DOHH2 (cell line): Measurements from ENCODE around the gene SNX13.

Experiments
- H3F3A ChIP-seq: fragments of 200-600 bp; sonication (generic), shearing (Covaris generic); 2 replicates; pipeline ENCODE4 v1.6.0; 2016; ENCODE audit warnings: antibody characterized with exemption, mild to moderate bottlenecking; ENCODE audit not compliant: control insufficient read depth, insufficient read depth
- H3K27ac ChIP-seq: fragments of 200-600 bp; sonication (generic); 2 replicates; pipeline ENCODE4 v1.5.1; 2014; ENCODE audit warnings: low read depth, mild to moderate bottlenecking, low read length, moderate library complexity
- H3K27me3 ChIP-seq: fragments of 200-600 bp; sonication (generic); 2 replicates; pipeline ENCODE4 v1.6.1; 2014; ENCODE audit warnings: mild to moderate bottlenecking, low read length, mixed read lengths; ENCODE audit not compliant: control insufficient read depth
- H3K36me3 ChIP-seq: fragments of 200-600 bp; sonication (generic); 2 replicates; pipeline ENCODE4 v1.6.1; 2014; ENCODE audit warnings: mild to moderate bottlenecking, low read length, moderate library complexity, mixed read lengths; ENCODE audit not compliant: control insufficient read depth
- H3K4me1 ChIP-seq: fragments of 200-600 bp; sonication (generic); 2 replicates; pipeline ENCODE4 v1.6.1; 2014; ENCODE audit warnings: mild to moderate bottlenecking, low read length, mixed read lengths; ENCODE audit not compliant: control insufficient read depth
- H3K4me2 ChIP-seq: fragments of 200-600 bp; sonication (generic); 2 replicates; pipeline ENCODE4 v1.6.0; 2014; ENCODE audit warnings: mild to moderate bottlenecking, low read length, moderate library complexity
- H3K4me3 ChIP-seq: fragments of 200-600 bp; sonication (generic); 2 replicates; pipeline ENCODE4 v1.5.1; 2014; ENCODE audit warnings: mild to moderate bottlenecking, low read length, mixed read lengths
- H3K79me2 ChIP-seq: fragments of 200-600 bp; sonication (generic); 2 replicates; pipeline ENCODE4 v1.6.1; 2014; ENCODE audit warnings: mild to moderate bottlenecking, low read length, mixed read lengths; ENCODE audit not compliant: control insufficient read depth
- H3K9me2 ChIP-seq: fragments of 200-600 bp; sonication (generic); replicated peaks from 2 replicates; pipeline ENCODE4 v1.6.1; 2014; ENCODE audit warnings: mild to moderate bottlenecking, low read length, mixed read lengths; ENCODE audit not compliant: control insufficient read depth
- H3K9me3 ChIP-seq: fragments of 200-600 bp; sonication (generic); 2 replicates; pipeline ENCODE4 v1.6.1; 2014; ENCODE audit warnings: antibody characterized with exemption, low read length, mixed read lengths; ENCODE audit not compliant: control insufficient read depth, insufficient read depth
- H4K20me1 ChIP-seq: fragments of 200-600 bp; sonication (generic); 2 replicates; pipeline ENCODE4 v1.6.0; 2014; ENCODE audit warnings: low read depth, mild to moderate bottlenecking, antibody characterized with exemption, low read length, moderate library complexity; ENCODE audit not compliant: control insufficient read depth, insufficient read depth
- EZH2phosphoT487 ChIP-seq: fragments of 200-600 bp; sonication (generic); IDR thresholded peaks from 2 replicates; pipeline ENCODE4 v1.6.1; 2017; ENCODE audit warnings: borderline replicate concordance, mild to moderate bottlenecking, antibody characterized with exemption, low read length, moderate library complexity, mixed read lengths
- TF ChIP-seq, protein P1 (sequence below): fragments of 200-600 bp; sonication (generic); IDR thresholded peaks from one replicate; pipeline ENCODE4 v1.5.1; 2014; ENCODE audit warnings: antibody characterized with exemption, mild to moderate bottlenecking, low read depth, low read length; ENCODE audit not compliant: poor library complexity, severe bottlenecking

The SNX13 gene

DNA sequence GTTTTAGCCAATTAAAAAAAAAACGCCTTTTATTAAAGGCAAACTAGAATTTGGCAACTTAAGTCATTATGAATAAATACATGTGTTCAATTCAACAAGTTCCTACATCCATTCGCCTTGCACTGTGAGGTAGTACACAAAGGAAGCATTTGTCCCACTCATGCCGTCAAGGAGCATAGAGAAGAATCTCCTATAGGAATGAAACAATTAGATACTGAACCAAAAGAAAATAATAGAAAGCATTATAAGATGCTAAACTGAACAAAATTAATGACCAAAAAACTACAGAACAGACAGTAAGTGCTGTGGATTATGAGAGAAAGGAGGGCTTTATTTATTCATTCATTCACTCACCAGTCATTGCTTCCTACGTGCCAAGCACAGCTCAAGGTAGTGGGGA lies 42.2 kb downstream of the SNX13 start:
- H3K4me3 ChIP-seq: no peak overlapping the region
- H3K9me3 ChIP-seq: no peaks in the 10 kb centered on the region
- H3K36me3 ChIP-seq: peaks cover 13% of the 10 kb centered on the region
- 0 out of 2 replicates have a peak, but pooled peaks cover 3% of the 10 kb centered on the region for H3F3A ChIP-seq
- no peak overlapping the region for H3K27ac ChIP-seq
- no peaks in the 10 kb centered on the region for H3K4me1 ChIP-seq
- H4K20me1 ChIP-seq: peaks cover 3% of the 10 kb centered on the region; the same call in 1 of the 2 replicates
- H3K79me2 ChIP-seq: peaks cover 36% of the 10 kb centered on the region
- no peak overlapping the region for H3K4me2 ChIP-seq
- no peaks in the 10 kb centered on the region for H3K27me3 ChIP-seq
- no peaks in the 10 kb centered on the region for H3K9me2 ChIP-seq
- TF ChIP-seq, protein P1, sequence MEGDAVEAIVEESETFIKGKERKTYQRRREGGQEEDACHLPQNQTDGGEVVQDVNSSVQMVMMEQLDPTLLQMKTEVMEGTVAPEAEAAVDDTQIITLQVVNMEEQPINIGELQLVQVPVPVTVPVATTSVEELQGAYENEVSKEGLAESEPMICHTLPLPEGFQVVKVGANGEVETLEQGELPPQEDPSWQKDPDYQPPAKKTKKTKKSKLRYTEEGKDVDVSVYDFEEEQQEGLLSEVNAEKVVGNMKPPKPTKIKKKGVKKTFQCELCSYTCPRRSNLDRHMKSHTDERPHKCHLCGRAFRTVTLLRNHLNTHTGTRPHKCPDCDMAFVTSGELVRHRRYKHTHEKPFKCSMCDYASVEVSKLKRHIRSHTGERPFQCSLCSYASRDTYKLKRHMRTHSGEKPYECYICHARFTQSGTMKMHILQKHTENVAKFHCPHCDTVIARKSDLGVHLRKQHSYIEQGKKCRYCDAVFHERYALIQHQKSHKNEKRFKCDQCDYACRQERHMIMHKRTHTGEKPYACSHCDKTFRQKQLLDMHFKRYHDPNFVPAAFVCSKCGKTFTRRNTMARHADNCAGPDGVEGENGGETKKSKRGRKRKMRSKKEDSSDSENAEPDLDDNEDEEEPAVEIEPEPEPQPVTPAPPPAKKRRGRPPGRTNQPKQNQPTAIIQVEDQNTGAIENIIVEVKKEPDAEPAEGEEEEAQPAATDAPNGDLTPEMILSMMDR: no peak

DNA sequence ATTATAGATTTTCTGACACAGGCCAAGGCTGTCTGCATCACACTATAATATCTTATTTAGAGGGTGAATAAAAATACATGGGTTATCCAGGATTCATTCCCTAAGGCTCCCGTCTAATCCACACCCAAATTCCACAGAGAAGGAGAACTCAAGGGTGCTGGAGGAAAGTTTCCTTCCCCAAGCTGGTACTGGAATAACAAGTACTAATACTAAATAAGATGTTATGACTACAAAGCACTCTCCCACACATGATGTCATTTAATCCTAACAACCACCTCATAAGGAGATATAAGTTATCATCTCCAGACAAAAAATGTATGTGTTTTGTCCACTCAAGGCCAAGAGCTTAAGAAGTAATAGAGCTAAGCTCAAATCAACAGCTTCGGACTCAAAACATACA lies 53.0 kb downstream of the SNX13 start:
- no peaks in the 10 kb centered on the region for H4K20me1 ChIP-seq
- no peaks in the 10 kb centered on the region for H3K9me2 ChIP-seq
- no peak overlapping the region for H3K4me3 ChIP-seq
- no peak overlapping the region for H3K27ac ChIP-seq
- H3K4me2 ChIP-seq: no peak overlapping the region
- peaks cover 70% of the 10 kb centered on the region for H3K36me3 ChIP-seq
- H3K9me3 ChIP-seq: no peaks in the 10 kb centered on the region
- H3F3A ChIP-seq: no peaks in the 10 kb centered on the region
- H3K4me1 ChIP-seq: no peaks in the 10 kb centered on the region
- H3K27me3 ChIP-seq: no peaks in the 10 kb centered on the region
- TF ChIP-seq EZH2phosphoT487: no peak
- TF ChIP-seq, protein P1: no peak
- H3K79me2 ChIP-seq: no peaks in the 10 kb centered on the region

DNA sequence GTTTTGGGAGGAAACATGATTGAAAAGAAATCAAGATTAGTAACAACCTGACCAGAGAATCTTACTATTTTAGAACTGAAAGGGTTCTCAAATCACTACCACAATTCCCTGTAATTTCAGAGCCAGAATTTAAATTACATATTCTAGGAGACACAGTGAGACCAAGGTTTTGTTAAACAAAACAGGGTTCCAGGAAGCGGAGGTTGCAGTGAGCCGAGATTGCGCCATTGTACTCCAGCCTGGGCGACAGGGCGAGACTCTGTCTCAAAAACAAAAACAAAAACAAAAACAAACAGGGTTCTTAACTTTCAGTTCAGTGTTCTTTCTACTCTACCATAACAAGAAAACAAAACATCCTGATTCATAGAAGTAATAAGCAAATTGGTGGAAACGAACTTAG lies 57.6 kb downstream of the SNX13 start:
- H3K36me3 ChIP-seq: peaks cover 47% of the 10 kb centered on the region
- no peaks in the 10 kb centered on the region for H3K4me1 ChIP-seq
- no peak overlapping the region for H3K4me2 ChIP-seq
- no peaks in the 10 kb centered on the region for H3K27me3 ChIP-seq
- no peaks in the 10 kb centered on the region for H3K79me2 ChIP-seq
- H3K4me3 ChIP-seq: no peak overlapping the region
- no peaks in the 10 kb centered on the region for H3K9me2 ChIP-seq
- TF ChIP-seq EZH2phosphoT487: no peak
- TF ChIP-seq, protein P1: no peak
- no peaks in the 10 kb centered on the region for H3K9me3 ChIP-seq
- no peaks in the 10 kb centered on the region for H4K20me1 ChIP-seq
- no peaks in the 10 kb centered on the region for H3F3A ChIP-seq
- no peak overlapping the region for H3K27ac ChIP-seq
